ENCODE results near the gene C6orf136. TPM values are rescaled to one million over a fixed set of nuclear protein-coding genes. Genes with fewer than 3 reads are reported as not detected.
A peak's percentile ranks its signal among the peaks of the same experiment; 100 is the strongest.

C6orf136 gene
- total and polyA plus RNA-seq, 9 of the 15 experiments (the other 6 are each of a cell fraction or from before 2014, with no cell fraction given) = 14.1 to 63.1 (median 18.4) TPM

DNA sequence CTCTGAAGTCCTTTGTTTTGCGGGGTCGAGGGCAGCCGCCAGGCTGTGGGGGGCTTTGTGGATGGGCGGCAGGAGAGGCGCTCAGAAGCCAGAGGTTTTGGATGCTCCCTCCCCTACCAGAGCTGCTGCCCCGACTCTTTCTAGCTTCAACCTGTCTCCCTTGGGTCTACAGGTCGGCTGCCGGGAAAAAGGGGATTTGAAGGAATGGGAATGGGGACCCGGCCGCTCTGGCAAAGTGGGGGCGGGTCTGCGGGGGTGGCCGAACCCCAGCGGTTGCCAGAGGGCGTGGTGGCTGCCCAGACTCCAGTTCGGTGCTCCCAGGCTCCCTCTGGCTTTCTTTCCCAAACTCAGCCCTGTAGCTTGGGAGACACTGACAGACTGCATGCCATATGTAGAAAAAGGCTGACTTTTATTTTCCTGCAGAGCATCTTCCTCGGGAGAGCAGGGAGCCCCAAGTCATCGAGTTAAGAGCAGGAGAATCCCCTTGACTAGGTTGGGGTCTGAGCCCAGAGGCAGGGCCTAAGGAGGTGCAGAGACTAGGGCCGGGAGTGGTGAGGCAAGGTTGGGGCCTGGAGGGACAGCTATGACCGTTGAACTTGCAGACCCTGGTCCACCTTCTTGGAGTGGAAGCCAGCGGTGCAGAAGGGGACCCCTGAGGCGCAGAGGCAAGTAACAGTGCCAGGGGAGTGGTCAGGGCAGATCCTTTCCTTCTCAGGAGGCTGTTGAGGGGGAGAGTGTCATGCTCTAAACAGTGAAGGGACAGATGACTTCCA is 40.9 kb downstream of the C6orf136 start (continued):
- TF ChIP-seq SNAPC5 (CRISPR knock-in tag; IDR thresholded peaks at IDR 0.05) (no peak), NR4A1 (CRISPR knock-in tag; IDR thresholded peaks at IDR 0.05) (peak; percentile 86; the same call in 1 of the 2 replicates), NR4A1 (tag; IDR thresholded peaks at IDR 0.05) (no peak), ZNF212 (CRISPR knock-in tag; IDR thresholded peaks at IDR 0.05) (no peak), ZBTB1 (CRISPR knock-in tag; IDR thresholded peaks at IDR 0.05; ENCODE audit: borderline replicate concordance, low read depth) (0 out of 2 replicates have a peak, but pooled peaks have one; percentile 27), FOXA1 (IDR thresholded peaks at IDR 0.05; ENCODE audit: borderline replicate concordance) (no peak), BDP1 (IDR thresholded peaks at IDR 0.05; ENCODE audit: insufficient read depth, insufficient read length) (no peak), ZNF778 (CRISPR knock-in tag; IDR thresholded peaks at IDR 0.05) (no peak), PCBP1 (IDR thresholded peaks at IDR 0.05; ENCODE audit: low read depth, low read length, poor library complexity, severe bottlenecking) (no peak), SP1 (CRISPR knock-in tag; IDR thresholded peaks at IDR 0.05) (0 out of 2 replicates have a peak, but pooled peaks have one; percentile 12), POLR2AphosphoS5 (IDR thresholded peaks at IDR 0.05; ENCODE audit: control insufficient read depth, insufficient read depth, low read depth, low read length) (peak; percentile 26; the same call in 1 of the 2 replicates), MEF2D (tag; conservative IDR thresholded peaks at IDR 0.05; ENCODE audit: low read depth) (no peak), TAF1 (IDR thresholded peaks at IDR 0.05; ENCODE audit: control insufficient read depth, extremely low read depth, insufficient read depth, low read length, severe bottlenecking) (peak; percentile 10), MIER1 (IDR thresholded peaks at IDR 0.05; ENCODE audit: low read depth) (no peak), ZNF274 (IDR thresholded peaks at IDR 0.05; ENCODE audit: borderline replicate concordance, low read depth, low read length) (no peak), UBTF (IDR thresholded peaks at IDR 0.05; ENCODE audit: borderline replicate concordance in 1 of 2, low read depth in 2 of 2, low read length in 2 of 2) (0 out of 4 replicates have a peak, but pooled peaks of 1 of the 2 experiments have one; percentile 36), DLX4 (CRISPR knock-in tag; IDR thresholded peaks at IDR 0.05) (no peak), SOX6 (IDR thresholded peaks at IDR 0.05) (no peak), CHD1 (IDR thresholded peaks at IDR 0.05; ENCODE audit: low read length) (peak; percentile 65)
- TF ChIP-seq, protein P1, sequence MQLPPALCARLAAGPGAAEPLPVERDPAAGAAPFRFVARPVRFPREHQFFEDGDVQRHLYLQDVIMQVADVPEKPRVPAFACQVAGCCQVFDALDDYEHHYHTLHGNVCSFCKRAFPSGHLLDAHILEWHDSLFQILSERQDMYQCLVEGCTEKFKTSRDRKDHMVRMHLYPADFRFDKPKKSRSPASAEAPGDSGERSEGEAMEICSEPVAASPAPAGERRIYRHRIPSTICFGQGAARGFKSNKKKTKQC (CRISPR knock-in tag; IDR thresholded peaks at IDR 0.05) = 0 out of 2 replicates have a peak, but pooled peaks have one; percentile 5
- TF ChIP-seq, protein P2, sequence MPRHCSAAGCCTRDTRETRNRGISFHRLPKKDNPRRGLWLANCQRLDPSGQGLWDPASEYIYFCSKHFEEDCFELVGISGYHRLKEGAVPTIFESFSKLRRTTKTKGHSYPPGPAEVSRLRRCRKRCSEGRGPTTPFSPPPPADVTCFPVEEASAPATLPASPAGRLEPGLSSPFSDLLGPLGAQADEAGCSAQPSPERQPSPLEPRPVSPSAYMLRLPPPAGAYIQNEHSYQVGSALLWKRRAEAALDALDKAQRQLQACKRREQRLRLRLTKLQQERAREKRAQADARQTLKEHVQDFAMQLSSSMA (CRISPR knock-in tag; IDR thresholded peaks at IDR 0.05) = 0 out of 2 replicates have a peak, but pooled peaks have one; percentile 40

Measured in K562 (cell line).